HG03175 (cell line): ENCODE data around the gene MAST4.
A peak's percentile ranks its signal among the peaks of the same experiment; 100 is the strongest.

Experiments
- ATAC-seq: cut with Tn5 transposase; IDR thresholded peaks from one replicate; pipeline ENCODE4 v1.9.1; 2021; ENCODE audit warnings: mild to moderate bottlenecking, moderate library complexity; ENCODE audit not compliant: unreplicated experiment

MAST4 gene

DNA sequence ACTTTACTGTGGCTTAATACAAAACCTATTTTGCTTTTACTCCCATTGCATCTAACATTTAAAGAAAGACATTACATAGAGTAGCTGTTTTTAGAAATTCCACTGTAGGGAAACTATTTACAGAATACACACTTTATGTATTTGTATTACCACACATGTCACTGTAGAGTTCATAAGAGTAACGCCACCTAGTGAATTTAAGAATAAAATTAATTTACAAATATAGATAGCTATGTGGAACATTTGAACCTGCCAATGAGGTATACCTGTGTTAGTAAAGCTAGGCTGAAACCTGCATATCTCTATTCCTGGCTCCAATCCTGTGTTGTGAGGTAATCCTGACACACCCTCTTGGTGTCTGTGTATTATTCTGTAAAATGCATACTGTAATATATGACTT lies 234.4 kb downstream of the MAST4 start:
- ATAC-seq = no peak

GRCh38 chr5:66839636-66840185 lies 243.5 kb downstream of the MAST4 start:
- ATAC-seq = no peak

GRCh38 chr5:66840511-66841013 lies 244.4 kb downstream of the MAST4 start:
- peak; percentile 100 for ATAC-seq

GRCh38 chr5:66841264-66841663 lies 245.1 kb downstream of the MAST4 start:
- no peak for ATAC-seq

DNA sequence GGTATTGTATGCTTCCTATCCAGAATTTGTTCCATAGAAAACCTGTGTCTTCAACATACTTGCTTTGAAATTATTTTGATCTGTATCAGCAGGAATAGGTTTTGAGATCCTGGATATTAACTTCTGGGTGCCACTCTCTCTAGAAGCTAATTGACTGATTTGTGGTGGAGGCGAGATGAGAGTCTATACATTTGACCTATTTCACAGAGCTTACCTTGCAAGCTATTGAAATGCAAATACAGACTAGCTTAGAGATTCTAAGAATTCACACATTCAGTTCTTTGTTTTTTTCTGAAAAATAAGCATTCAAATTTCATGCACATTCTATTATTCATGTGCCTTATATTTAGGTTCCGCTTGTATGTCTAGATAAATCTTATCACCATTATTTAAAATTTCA lies 246.3 kb downstream of the MAST4 start:
- ATAC-seq = no peak

GRCh38 chr5:66843065-66843464 lies 246.9 kb downstream of the MAST4 start:
- ATAC-seq = no peak

DNA sequence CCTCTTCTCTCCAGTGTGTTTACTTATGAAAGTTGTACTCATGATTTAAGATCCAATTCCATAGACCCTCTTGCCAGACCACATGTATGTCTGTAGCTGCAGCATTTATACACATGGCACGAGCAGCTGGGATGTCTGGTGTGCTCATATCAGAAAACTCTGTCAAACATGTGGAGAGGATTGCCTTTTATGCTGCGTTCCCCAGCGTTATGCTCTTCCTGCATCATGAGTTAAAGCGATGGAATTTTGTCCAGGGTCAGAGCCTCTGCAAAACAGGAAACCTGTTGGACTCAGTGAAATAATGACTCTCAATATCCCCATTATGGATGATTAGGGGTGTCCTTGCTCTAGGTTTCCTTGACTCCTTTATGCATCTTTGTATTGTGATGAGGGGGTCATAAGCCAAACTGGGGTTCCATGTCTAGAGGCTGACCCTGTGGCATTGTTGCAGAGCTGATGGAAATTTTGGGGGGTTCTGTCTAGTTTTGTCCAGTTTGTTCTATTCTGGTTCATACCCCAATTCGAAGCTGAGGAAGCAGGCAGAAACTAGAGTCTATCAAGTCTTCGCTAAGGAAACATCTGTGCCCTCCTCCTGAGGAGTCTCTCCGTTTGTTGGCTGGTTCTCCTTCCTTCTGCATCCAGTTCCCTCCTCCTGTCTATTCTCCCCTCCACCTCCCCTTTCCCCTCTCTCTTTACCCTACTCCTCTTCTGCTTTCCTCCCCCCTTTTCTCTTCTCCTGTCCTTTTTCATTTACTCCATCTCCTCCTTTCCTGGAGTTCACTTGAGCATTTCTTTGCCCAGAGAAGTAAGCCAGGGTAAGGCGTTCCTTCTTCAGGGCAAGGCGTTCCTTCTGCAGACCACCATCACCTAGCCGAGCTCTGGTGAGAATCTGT lies 252.8 kb downstream of the MAST4 start:
- no peak for ATAC-seq

GRCh38 chr5:66849803-66850202 lies 253.6 kb downstream of the MAST4 start:
- ATAC-seq = no peak

DNA sequence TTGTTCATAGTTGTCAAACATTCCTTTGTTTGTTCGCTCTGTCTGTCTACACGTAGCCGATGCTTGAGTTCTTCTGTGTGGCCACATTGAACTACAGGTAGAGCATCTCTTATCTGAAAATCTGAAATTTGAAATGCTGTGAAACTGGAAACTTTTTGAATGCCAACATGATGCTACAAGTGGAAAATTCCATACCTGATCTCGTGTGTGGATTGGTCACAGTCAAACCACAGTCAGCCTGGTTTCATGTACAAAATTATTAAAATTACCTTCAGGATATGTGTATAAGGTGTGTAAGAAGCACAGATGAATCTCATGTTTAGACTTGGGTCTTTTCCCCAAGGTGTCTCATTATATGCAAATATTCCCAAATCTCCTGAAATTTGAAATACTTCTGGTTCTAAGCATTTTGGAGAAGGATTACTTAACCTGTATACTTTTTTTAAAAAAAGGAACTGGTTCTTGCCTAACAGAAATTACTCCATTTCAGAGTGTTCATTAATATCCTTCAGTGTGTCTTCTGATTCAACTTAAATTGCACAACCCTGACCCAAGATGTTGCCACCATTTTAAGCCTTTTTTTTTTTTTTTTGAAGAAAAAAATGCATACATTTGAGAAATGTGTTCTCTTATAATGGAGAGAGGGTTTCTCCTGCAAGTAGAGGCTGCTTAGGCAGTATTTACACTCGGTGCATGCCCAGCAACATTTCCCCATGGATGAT lies 254.3 kb downstream of the MAST4 start:
- ATAC-seq = no peak

DNA sequence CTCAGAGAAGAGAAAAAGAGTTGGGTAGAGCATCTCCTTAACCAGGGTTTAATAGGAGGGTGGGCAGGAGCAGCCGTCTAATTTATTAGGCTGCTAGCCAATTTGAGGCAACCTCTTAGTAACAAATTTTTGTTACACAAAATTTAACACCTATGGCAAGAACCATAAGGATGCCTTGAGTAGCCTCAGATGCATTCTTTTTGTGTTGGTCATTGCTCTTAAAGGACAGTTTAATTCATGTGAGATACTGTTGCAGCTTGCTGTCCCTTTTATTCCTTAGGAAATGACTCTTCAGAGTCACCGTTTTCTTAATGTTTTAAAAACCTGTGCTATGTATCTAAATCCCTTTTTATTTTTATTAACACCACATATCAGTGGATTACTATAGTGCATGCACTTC lies 255.1 kb downstream of the MAST4 start:
- ATAC-seq = no peak

GRCh38 chr5:66854416-66854815 lies 258.2 kb downstream of the MAST4 start:
- no peak for ATAC-seq

DNA sequence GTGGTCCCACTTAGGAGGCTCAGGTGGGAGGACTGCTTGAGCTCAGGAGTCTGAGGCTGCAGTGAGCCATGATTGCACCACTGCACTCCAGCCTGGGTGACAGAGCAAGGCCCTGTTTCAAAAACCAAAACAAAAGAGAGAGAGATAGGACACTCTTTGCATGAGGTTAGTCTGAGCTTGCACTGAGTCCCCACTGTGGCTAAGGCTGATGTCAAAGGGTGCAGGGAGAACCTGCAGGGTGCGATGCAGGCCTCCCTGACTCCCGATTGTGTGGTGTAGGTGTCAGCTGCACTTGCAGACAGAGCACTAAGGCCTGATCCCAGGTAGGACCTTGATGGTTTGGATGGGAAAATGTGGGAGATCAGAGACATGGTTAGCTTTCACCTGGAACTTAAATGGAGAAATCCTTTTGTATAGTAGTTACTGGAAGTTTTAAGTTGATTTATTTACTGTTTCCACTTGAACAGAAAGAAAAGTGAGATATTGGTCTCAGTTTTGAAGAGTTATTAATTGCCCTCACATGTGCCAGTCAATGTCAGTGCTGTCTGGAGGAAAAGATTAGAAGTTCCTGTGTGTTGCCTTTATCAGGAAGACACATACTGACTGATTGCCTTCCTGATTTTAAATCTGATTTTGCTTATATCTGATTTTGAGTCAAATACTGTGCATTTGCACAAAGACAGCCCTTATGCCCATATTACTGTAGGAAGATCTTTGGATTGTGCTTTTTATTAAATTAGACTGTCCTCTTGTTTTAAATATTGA lies 260.0 kb downstream of the MAST4 start:
- ATAC-seq = no peak

DNA sequence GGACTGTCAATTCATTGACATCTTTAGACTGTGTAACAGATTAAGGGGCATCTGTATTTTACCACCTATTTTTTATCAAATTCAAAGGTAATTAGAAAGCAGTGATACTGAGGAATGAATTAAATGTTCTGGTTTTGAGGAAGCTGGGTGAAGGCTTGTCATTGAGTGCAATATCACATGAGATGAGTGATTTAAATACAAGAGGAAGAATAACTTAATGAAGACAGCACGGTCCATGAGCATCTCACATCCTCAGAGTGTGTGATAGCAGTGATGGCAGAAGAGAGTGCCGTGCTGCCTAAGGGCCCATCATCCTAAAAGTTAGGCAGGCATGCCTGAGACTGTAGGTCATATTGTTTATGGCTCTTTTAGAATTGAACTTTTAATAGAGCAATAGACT lies 263.3 kb downstream of the MAST4 start:
- no peak for ATAC-seq

GRCh38 chr5:66860199-66860975 lies 264.2 kb downstream of the MAST4 start:
- ATAC-seq = no peak

DNA sequence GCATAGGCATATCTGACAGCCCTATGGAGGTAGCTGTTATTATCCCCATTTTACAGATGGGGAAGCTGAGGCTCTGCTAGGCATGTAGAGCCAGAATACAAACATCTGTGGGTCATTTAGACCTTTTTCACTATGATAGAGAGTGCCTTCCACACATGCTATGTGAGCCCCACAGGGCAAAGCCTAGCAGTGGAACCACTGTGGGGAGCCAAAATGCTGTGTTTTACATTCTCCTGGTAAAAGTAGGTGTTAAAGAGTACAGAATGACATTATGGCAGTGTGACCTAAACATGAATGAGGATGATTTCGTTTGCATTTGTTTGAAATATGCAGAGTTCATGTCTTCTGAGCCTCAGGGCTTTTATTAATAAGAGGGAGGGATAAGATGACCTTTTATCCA lies 265.2 kb downstream of the MAST4 start:
- no peak for ATAC-seq

DNA sequence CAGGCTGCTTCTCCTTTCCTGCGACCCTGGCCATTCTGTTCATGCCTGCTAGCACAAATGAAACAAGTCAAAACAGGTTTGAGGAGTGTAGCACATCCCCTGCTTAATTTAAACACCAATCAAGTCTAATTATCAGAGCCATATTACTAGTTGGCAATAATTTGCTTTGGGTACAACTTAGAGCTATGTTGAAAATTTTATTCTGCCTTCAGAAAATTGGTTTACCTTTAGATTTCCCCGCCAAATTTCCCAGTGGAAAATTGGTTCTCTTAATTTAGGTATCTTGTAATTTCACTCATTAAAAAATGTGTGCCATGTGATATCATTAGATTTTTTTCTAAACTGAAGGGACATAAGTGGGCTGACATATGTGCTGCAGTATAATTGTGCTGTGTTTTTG lies 265.8 kb downstream of the MAST4 start:
- no peak for ATAC-seq

GRCh38 chr5:66863243-66864170 lies 267.3 kb downstream of the MAST4 start:
- ATAC-seq = no peak

DNA sequence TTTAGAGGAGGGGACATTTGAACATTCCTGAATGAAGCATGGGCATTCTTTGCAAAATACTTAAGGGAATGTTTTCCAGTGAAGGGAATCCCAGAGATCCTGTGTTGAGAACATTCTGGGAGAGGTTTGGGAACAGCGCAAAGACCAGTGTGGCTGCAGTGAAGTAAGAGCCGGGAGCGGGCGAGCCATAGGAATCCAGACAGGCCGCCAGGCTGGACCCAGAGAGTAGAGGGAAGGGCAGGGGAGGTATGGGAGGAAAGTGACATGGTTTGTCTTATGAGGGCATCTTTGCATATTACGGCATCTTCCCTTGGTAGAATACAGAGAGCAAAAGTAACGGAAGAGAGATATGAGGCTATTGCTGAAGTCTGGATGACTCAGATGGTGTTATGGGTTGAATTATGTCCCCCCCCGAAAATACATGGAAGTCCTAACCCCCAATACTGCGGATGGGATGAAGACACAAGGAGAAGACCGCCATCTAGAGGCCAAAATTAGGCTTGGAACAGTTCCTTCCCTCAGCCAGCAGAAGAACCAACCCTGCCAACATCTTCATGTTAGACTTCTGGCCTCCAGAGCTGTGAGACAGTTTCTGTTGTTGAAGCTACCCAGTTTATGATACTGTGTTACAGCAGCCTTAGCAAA lies 268.2 kb downstream of the MAST4 start:
- peak; percentile 65 for ATAC-seq
